GM12892 (cell line): Measurements from ENCODE around the gene RSF1.

Experiments used
- POLR2A ChIP-seq: IDR thresholded peaks from 2 replicates; pipeline ENCODE4 v1.6.1; 2011; ENCODE audit warnings: low read depth, low read length, control low read depth
- POLR2AphosphoS5 ChIP-seq: IDR thresholded peaks from 2 replicates; pipeline ENCODE4 v1.6.1; 2011; ENCODE audit warnings: low read depth, low read length, control low read depth
- TAF1 ChIP-seq: IDR thresholded peaks from 2 replicates; pipeline ENCODE4 v1.6.1; 2011; ENCODE audit warnings: low read depth, mild to moderate bottlenecking, control low read depth, low read length, borderline replicate concordance

DNA sequence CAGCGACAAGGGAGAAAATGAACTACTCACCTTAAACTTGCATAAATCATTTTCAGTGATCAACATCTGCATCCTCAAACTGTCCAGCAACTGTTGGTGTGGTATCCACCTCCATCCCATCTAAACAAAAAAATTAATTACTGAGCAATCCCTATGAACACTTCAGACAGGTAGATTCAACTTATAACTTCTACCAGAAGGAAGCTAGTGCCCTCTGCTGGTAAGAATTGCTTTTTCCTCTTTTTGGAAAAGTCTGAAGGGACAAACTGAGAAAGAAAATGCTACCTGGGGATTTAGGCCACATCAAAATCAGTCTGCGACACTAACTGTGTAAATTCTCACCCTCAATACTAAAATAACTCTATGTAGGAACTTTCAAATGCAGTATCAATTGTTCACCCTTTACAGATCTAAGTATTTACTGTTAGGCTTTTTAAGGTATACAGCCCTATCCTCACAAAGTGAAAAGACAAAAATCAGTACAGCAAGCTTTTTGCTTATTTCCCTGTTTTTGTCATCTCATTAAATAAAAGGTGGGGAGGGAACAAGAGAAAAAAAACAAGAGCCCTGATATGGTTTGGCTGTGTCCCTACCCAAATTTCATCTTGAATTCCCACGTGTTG lies 200.8 kb downstream of the RSF1 start:
- TF ChIP-seq POLR2AphosphoS5 (no peak), POLR2A (no peak; the same call in 1 of the 2 replicates), TAF1 (no peak)
